Gastrocnemius medialis (tissue), 4 donors: ENCODE results near the gene LCN15. TPM values are rescaled to one million over a fixed set of nuclear protein-coding genes. Genes with fewer than 3 reads are reported as not detected.
A peak's percentile ranks its signal among the peaks of the same experiment; 100 is the strongest.

Experiments
- ATAC-seq, 2 donors: fragments of 150-250 bp; one replicate each; pipeline ENCODE4 v1.9.1; 2016
- DNase-seq, 2 donors: peaks; one replicate each; pipeline ENCODE4 v3.0.0-alpha.2; 2019
- H3K27ac ChIP-seq, 4 donors: fragments of 200-600 bp; sonication (generic); 1 replicate in 1 of 4; 2 replicates in 3 of 4; pipeline ENCODE4 v1.5.1; 2016 to 2018; ENCODE audit warnings: mild to moderate bottlenecking in 2 of 4, moderate library complexity in 1 of 4
- H3K27me3 ChIP-seq, 3 donors: fragments of 200-600 bp; sonication (generic) in 2 of 3; 1 replicate in 1 of 3; 2 replicates in 2 of 3; pipeline versions ENCODE4 v1.5.1 to v1.6.0; 2016 to 2019; ENCODE audit warnings: mild to moderate bottlenecking in 1 of 3, moderate library complexity in 1 of 3
- H3K36me3 ChIP-seq, 2 donors: fragments of 200-600 bp; sonication (generic) in 1 of 2; one replicate each; pipeline ENCODE4 v1.5.1; 2017 to 2018
- H3K4me1 ChIP-seq, 2 donors: fragments of 200-600 bp; sonication (generic) in 1 of 2; one replicate each; pipeline ENCODE4 v1.5.1; 2016 to 2017; ENCODE audit warnings: mild to moderate bottlenecking in 2 of 2
- H3K4me3 ChIP-seq, 4 donors: fragments of 200-600 bp; sonication (generic) in 3 of 4; 1 replicate in 1 of 4; 2 replicates in 3 of 4; pipeline ENCODE4 v1.5.1; 2016 to 2019; ENCODE audit warnings: mild to moderate bottlenecking in 2 of 4
- H3K9me3 ChIP-seq, 3 donors: fragments of 200-600 bp; sonication (generic) in 2 of 3; 1 replicate in 1 of 3; 2 replicates in 2 of 3; pipeline ENCODE4 v1.5.1; 2016 to 2019
- POLR2A ChIP-seq, 2 donors: fragments of 450-650 bp; IDR thresholded peaks; one replicate each; pipeline ENCODE4 v1.6.1; 2017; ENCODE audit warnings: antibody characterized with exemption in 2 of 2, mild to moderate bottlenecking in 2 of 2, moderate library complexity in 2 of 2
- in situ Hi-C, 4 donors: fragments of 200-750 bp; cut with MboI; loops; one replicate each; pipeline versions ENCODE4 v1.15.0 to v1.8.0; 2017; ENCODE audit warnings: low sequenced_read_pairs in 4 of 4
- intact Hi-C: fragments of 100-400 bp; cut with DNase I; formaldehyde crosslinking; loops from one replicate; pipeline ENCODE4 v1.15.1; 2023; ENCODE audit warnings: low total_unique reads
- total RNA-seq, 4 donors: library from RNA; depleted of rRNA; stranded (reverse); fragments of >200 nt; gene quantifications; one replicate each; pipeline versions ENCODE4 v1.1.0 to v1.2.3, GENCODE V29; 2016
- TF ChIP-seq, protein P1 (sequence below), 5 experiments: fragments of 450-650 bp in 3 of 5; fragments of 200-600 bp in 2 of 5; sonication (generic) in 2 of 5; IDR thresholded peaks in 4 of 5; conservative IDR thresholded peaks in 1 of 5; 1 replicate in 4 of 5; 2 replicates in 1 of 5; pipeline ENCODE4 v1.5.1; 2016 to 2019; ENCODE audit warnings: antibody characterized with exemption in 5 of 5, mild to moderate bottlenecking in 3 of 5, moderate library complexity in 3 of 5

The LCN15 gene
- total RNA-seq, 4 donors from 2014 or later, result not detected

DNA sequence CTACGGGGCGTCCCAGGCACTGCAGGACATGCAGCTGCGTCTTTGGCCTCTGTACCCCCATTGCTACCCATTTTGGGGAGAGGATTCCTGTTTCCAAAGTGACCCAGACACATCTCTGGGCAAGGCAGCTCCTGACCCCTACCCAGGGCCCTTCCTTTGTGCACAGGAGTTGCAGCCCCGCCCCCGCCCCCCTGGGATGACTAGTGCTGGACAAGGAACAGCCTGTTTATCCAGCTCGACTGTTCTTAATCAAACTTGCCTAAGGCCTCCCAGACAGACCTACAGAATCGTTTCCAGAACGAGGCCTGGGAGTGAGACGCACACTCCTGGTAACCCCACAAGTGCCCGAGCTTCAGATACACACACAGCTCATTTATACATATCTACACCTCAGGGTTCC, 38.7 kb downstream of the LCN15 start:
- Histone ChIP-seq H3K4me1 (peaks cover 31% of the 10 kb centered on the region in 2 donors), H3K9me3 (no peaks in the 10 kb centered on the region), H3K4me3 (peak overlapping the region in 2 of 4 donors; percentile 65 to 68), H3K27ac (peak overlapping the region in 3 of 4 donors; percentile 62 to 87 (median 86)), H3K27me3 (no peaks in the 10 kb centered on the region), H3K36me3 (peaks cover 0 to 55% of the 10 kb centered on the region in 2 donors)
- TF ChIP-seq POLR2A (IDR thresholded peaks at IDR 0.05), result no peak
- TF ChIP-seq, protein P1, sequence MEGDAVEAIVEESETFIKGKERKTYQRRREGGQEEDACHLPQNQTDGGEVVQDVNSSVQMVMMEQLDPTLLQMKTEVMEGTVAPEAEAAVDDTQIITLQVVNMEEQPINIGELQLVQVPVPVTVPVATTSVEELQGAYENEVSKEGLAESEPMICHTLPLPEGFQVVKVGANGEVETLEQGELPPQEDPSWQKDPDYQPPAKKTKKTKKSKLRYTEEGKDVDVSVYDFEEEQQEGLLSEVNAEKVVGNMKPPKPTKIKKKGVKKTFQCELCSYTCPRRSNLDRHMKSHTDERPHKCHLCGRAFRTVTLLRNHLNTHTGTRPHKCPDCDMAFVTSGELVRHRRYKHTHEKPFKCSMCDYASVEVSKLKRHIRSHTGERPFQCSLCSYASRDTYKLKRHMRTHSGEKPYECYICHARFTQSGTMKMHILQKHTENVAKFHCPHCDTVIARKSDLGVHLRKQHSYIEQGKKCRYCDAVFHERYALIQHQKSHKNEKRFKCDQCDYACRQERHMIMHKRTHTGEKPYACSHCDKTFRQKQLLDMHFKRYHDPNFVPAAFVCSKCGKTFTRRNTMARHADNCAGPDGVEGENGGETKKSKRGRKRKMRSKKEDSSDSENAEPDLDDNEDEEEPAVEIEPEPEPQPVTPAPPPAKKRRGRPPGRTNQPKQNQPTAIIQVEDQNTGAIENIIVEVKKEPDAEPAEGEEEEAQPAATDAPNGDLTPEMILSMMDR (IDR thresholded peaks at IDR 0.05 in 4 of 5, conservative IDR thresholded peaks at IDR 0.05 in 1 of 5), result no peak
- ATAC-seq (no peak), DNase-seq (no peak)
- intact Hi-C loops (no loop called here), in situ Hi-C loops (no loop called here)

DNA sequence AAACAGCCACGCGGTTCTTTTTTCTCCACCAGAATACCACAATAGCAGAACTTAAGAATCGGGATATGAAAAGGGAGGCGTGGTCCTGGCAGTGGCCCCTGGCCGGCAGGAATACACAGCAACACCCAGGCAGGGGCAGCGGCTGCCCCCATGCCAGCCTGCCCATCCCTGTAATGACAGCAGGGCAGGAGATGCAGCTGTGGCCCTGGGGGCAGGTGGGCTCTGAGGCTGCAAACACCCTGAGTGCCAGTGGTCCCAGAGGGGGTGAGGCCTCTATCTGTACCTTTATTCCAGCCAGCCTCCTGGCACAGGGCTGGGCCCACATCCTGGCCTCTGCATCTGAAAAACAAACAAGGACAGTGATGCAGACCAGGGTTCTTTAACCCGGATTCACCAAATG, 39.5 kb downstream of the LCN15 start:
- Histone ChIP-seq H3K36me3 (peaks cover 0 to 55% of the 10 kb centered on the region in 2 donors), H3K4me3 (no peak overlapping the region), H3K4me1 (peaks cover 31 to 34% of the 10 kb centered on the region in 2 donors), H3K27ac (no peak overlapping the region), H3K27me3 (no peaks in the 10 kb centered on the region), H3K9me3 (no peaks in the 10 kb centered on the region)
- intact Hi-C loops (no loop called here), in situ Hi-C loops (no loop called here)
- DNase-seq (no peak), ATAC-seq (no peak)
- TF ChIP-seq POLR2A (IDR thresholded peaks at IDR 0.05), result no peak
- TF ChIP-seq, protein P1 (IDR thresholded peaks at IDR 0.05 in 4 of 5, conservative IDR thresholded peaks at IDR 0.05 in 1 of 5), result no peak

- H3K27me3 ChIP-seq, result no peaks in the 10 kb centered on the region
- ATAC-seq (no peak), DNase-seq (no peak)
- peaks cover 26 to 31% of the 10 kb centered on the region in 2 donors for H3K4me1 ChIP-seq
- H3K9me3 ChIP-seq, result no peaks in the 10 kb centered on the region
- TF ChIP-seq, protein P1 (IDR thresholded peaks at IDR 0.05 in 4 of 5, conservative IDR thresholded peaks at IDR 0.05 in 1 of 5), result no peak
- no peak for TF ChIP-seq POLR2A (IDR thresholded peaks at IDR 0.05)
- peaks cover 0 to 55% of the 10 kb centered on the region in 2 donors for H3K36me3 ChIP-seq
- intact Hi-C loops, result no loop called here
- H3K27ac ChIP-seq, result no peak overlapping the region
- in situ Hi-C loops, result no loop called here
- no peak overlapping the region for H3K4me3 ChIP-seq
Measured at GRCh38 chr9:136723989-136724388, 40.3 kb downstream of the LCN15 start.

DNA sequence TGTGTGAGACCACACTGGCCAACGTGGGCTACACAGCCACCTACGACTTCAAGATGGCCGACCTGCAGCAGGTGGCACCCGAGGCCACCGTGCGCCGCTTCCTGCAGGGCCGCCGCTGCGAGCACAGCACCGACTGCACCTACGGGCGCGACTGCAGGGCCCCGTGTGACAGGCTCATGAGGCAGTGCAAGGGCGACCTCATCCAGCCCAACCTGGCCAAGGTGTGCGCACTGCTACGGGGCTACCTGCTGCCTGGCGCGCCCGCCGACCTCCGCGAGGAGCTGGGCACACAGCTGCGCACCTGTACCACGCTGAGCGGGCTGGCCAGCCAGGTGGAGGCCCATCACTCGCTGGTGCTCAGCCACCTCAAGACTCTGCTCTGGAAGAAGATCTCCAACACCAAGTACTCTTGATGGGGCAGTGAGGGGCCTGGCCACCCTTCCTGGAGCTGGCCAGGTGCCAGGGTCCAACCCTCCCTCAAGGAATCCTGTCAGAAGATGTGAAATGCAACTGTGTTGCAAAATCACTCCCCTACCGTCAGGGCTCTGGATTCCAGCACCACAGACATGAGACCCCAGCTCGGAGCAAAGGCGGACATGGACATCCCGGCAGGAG, 40.8 kb downstream of the LCN15 start:
- Histone ChIP-seq H3K27me3 (no peaks in the 10 kb centered on the region), H3K9me3 (no peaks in the 10 kb centered on the region), H3K4me3 (no peak overlapping the region), H3K36me3 (peaks cover 0 to 55% of the 10 kb centered on the region in 2 donors), H3K27ac (no peak overlapping the region), H3K4me1 (peaks cover 24 to 26% of the 10 kb centered on the region in 2 donors)
- ATAC-seq, result no peak
- no peak for DNase-seq
- in situ Hi-C loops, result no loop called here
- TF ChIP-seq, protein P1 (IDR thresholded peaks at IDR 0.05 in 4 of 5, conservative IDR thresholded peaks at IDR 0.05 in 1 of 5), result no peak
- no peak for TF ChIP-seq POLR2A (IDR thresholded peaks at IDR 0.05)
- intact Hi-C loops, result no loop called here

DNA sequence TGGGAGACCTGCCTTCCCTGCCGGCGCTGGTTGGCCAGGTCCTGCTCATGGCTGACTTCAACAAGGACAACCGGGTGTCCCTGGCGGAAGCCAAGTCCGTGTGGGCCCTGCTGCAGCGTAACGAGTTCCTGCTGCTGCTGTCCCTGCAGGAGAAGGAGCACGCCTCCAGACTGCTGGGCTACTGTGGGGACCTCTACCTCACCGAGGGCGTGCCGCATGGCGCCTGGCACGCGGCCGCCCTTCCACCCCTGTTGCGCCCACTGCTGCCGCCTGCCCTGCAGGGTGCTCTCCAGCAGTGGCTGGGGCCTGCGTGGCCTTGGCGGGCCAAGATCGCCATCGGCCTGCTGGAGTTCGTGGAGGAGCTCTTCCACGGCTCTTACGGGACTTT, 41.4 kb downstream of the LCN15 start:
- Histone ChIP-seq H3K4me3 (no peak overlapping the region), H3K36me3 (peaks cover 0 to 55% of the 10 kb centered on the region in 2 donors), H3K27me3 (no peaks in the 10 kb centered on the region), H3K27ac (no peak overlapping the region), H3K9me3 (no peaks in the 10 kb centered on the region), H3K4me1 (peaks cover 24 to 26% of the 10 kb centered on the region in 2 donors)
- in situ Hi-C loops, result no loop called here
- TF ChIP-seq, protein P1 (IDR thresholded peaks at IDR 0.05 in 4 of 5, conservative IDR thresholded peaks at IDR 0.05 in 1 of 5), result no peak
- TF ChIP-seq POLR2A (IDR thresholded peaks at IDR 0.05), result no peak
- no peak for DNase-seq
- no peak for ATAC-seq
- intact Hi-C loops, result no loop called here
